Upper lobe of left lung (tissue), 6 donors: Measurements from ENCODE around the gene DRGX. TPM values are rescaled to one million over a fixed set of nuclear protein-coding genes. Genes with fewer than 3 reads are reported as not detected.
A peak's percentile ranks its signal among the peaks of the same experiment; 100 is the strongest.

ENCODE experiments used
- ATAC-seq, 2 donors: fragments of 200-7000 bp; cut with Tn5 transposase; one replicate each; pipeline ENCODE4 v1.9.1; 2022; ENCODE audit warnings: mild to moderate bottlenecking in 2 of 2, moderate library complexity in 2 of 2; ENCODE audit not compliant: low FRiP score in 2 of 2
- DNase-seq, 2 donors: peaks; one replicate each; pipeline ENCODE4 v3.0.0-alpha.2; 2019 to 2020
- H3K27ac ChIP-seq, 4 donors: fragments of 200-600 bp; sonication (generic); one replicate each; pipeline ENCODE4 v1.5.1; 2016 to 2019
- H3K27me3 ChIP-seq, 4 donors: fragments of 200-600 bp; sonication (generic); one replicate each; pipeline ENCODE4 v1.5.1; 2017 to 2019
- H3K36me3 ChIP-seq, 4 donors: fragments of 200-600 bp; sonication (generic); one replicate each; pipeline ENCODE4 v1.5.1; 2016 to 2019
- H3K4me1 ChIP-seq, 4 donors: fragments of 200-600 bp; sonication (generic); one replicate each; pipeline ENCODE4 v1.5.1; 2018 to 2019
- H3K4me3 ChIP-seq, 4 donors: fragments of 200-600 bp; sonication (generic); one replicate each; pipeline ENCODE4 v1.5.1; 2017 to 2019; ENCODE audit warnings: mild to moderate bottlenecking in 2 of 4, moderate library complexity in 1 of 4
- H3K9me3 ChIP-seq, 4 donors: fragments of 200-600 bp; sonication (generic); one replicate each; pipeline ENCODE4 v1.5.1; 2018 to 2019
- EP300 ChIP-seq, 4 donors: sonication (generic); formaldehyde crosslinking; IDR thresholded peaks; one replicate each; pipeline ENCODE4 v1.5.1; 2017; ENCODE audit warnings: antibody characterized with exemption in 4 of 4, control low read depth in 2 of 4
- POLR2A ChIP-seq, 4 donors: fragments of 450-650 bp; IDR thresholded peaks; one replicate each; pipeline ENCODE4 v1.5.1; 2016 to 2017; ENCODE audit warnings: antibody characterized with exemption in 4 of 4, mild to moderate bottlenecking in 2 of 4
- POLR2AphosphoS5 ChIP-seq, 2 donors: sonication (generic); formaldehyde crosslinking; IDR thresholded peaks; one replicate each; pipeline ENCODE4 v1.5.1; 2017; ENCODE audit warnings: antibody characterized with exemption in 2 of 2
- WGBS, 2 donors: methylation state at CpG; one replicate each; pipeline ENCODE4 v1.1.5; 2017 to 2018; 5-methylcytosine and 5-hydroxymethylcytosine counted together
- total RNA-seq, 6 donors: library from RNA; depleted of rRNA in 4 of 6; stranded (reverse); fragments of >200 nt in 4 of 6; gene quantifications; one replicate each; pipeline versions ENCODE4 v1.1.0 to v1.2.1, GENCODE V29; 2016 to 2021
- TF ChIP-seq, protein P1 (sequence below), 6 experiments: fragments of 450-650 bp in 4 of 6; fragments of 200-600 bp in 2 of 6; sonication (generic) in 2 of 6; IDR thresholded peaks; one replicate each; pipeline ENCODE4 v1.5.1; 2016 to 2019; ENCODE audit warnings: antibody characterized with exemption in 6 of 6
- donor health status: DM: no; HTN: no; CAD: no; lungs with moderate emphysema.
- donor health status: DM: no; HTN: yes; CAD: no; lungs with severe emphysema.

Gene DRGX
- total RNA-seq, 6 donors from 2014 or later: 0.09 to 0.17 TPM; not detected in 4

- Histone ChIP-seq H3K36me3 (no peaks in the 10 kb centered on the region), H3K27me3 (no peaks in the 10 kb centered on the region), H3K4me1 (no peaks in the 10 kb centered on the region), H3K4me3 (no peak overlapping the region), H3K27ac (no peak overlapping the region), H3K9me3 (no peaks in the 10 kb centered on the region)
- DNase-seq (no peak), ATAC-seq (no peak)
- 90 to 93% methylated on average over 6 of the region's 6 CpGs for WGBS, 2 donors
- TF ChIP-seq, protein P1, sequence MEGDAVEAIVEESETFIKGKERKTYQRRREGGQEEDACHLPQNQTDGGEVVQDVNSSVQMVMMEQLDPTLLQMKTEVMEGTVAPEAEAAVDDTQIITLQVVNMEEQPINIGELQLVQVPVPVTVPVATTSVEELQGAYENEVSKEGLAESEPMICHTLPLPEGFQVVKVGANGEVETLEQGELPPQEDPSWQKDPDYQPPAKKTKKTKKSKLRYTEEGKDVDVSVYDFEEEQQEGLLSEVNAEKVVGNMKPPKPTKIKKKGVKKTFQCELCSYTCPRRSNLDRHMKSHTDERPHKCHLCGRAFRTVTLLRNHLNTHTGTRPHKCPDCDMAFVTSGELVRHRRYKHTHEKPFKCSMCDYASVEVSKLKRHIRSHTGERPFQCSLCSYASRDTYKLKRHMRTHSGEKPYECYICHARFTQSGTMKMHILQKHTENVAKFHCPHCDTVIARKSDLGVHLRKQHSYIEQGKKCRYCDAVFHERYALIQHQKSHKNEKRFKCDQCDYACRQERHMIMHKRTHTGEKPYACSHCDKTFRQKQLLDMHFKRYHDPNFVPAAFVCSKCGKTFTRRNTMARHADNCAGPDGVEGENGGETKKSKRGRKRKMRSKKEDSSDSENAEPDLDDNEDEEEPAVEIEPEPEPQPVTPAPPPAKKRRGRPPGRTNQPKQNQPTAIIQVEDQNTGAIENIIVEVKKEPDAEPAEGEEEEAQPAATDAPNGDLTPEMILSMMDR (IDR thresholded peaks at IDR 0.05): no peak
- no peak for TF ChIP-seq POLR2A (IDR thresholded peaks at IDR 0.05)
- TF ChIP-seq POLR2AphosphoS5 (IDR thresholded peaks at IDR 0.05): no peak
- no peak for TF ChIP-seq EP300 (IDR thresholded peaks at IDR 0.05)
Measured at GRCh38 chr10:49332768-49333167, 63.1 kb downstream of the DRGX start.

DNA sequence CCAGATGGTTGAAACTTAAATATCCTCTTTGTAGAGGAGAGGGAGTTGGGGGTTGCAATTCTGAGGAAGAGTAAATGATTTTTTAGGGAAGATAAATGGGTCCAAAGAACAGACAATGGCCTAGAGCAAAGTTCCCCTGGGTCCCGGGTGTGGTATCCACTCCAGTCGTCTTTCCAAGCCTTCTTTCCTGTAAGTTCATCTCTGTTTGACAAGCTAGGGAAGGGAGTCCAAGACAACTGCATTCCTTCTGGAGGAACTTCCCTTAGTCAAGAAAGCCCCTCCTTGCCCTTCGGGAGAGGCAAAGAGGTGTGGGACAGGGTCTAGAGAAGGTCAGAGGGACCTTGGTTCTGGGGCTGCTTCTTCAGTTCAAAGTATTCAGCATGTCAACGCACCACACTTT lies 63.6 kb downstream of the DRGX start:
- Histone ChIP-seq H3K4me1 (no peaks in the 10 kb centered on the region), H3K36me3 (no peaks in the 10 kb centered on the region), H3K27me3 (no peaks in the 10 kb centered on the region), H3K9me3 (no peaks in the 10 kb centered on the region), H3K27ac (no peak overlapping the region), H3K4me3 (no peak overlapping the region)
- ATAC-seq (no peak), DNase-seq (no peak)
- TF ChIP-seq POLR2A (IDR thresholded peaks at IDR 0.05) (no peak), EP300 (IDR thresholded peaks at IDR 0.05) (no peak), POLR2AphosphoS5 (IDR thresholded peaks at IDR 0.05) (no peak)
- TF ChIP-seq, protein P1 (IDR thresholded peaks at IDR 0.05): no peak
- 79 to 83% methylated on average over 4 of the region's 4 CpGs for whole genome bisulfite sequencing, 2 donors

DNA sequence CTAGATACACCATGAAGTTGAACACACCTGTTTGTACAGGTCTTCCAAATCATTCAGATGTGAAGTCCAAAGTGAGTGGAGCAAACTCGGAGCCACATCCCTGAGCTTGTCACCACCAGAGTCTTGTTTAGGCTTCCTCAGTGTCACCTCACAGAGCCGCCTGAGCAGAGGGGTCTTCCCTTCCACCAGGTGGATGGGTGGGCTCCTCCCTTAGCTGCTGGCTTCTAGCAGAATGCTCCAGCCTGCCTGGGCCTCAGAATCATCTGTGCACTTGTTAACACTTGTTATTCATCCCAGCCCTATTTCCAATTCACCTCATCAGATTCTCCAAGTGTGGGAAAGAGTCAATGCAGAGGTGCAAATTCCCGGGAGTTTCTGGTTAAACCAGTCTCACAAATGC lies 64.5 kb downstream of the DRGX start:
- ATAC-seq (no peak), DNase-seq (peak in 1 of 2 donors; percentile 17)
- Histone ChIP-seq H3K4me1 (no peaks in the 10 kb centered on the region), H3K4me3 (no peak overlapping the region), H3K27ac (no peak overlapping the region), H3K9me3 (no peaks in the 10 kb centered on the region), H3K36me3 (no peaks in the 10 kb centered on the region), H3K27me3 (no peaks in the 10 kb centered on the region)
- no peak for TF ChIP-seq POLR2AphosphoS5 (IDR thresholded peaks at IDR 0.05)
- no peak for TF ChIP-seq POLR2A (IDR thresholded peaks at IDR 0.05)
- no peak for TF ChIP-seq EP300 (IDR thresholded peaks at IDR 0.05)
- TF ChIP-seq, protein P1 (IDR thresholded peaks at IDR 0.05): no peak
- WGBS, 2 donors: 60 to 89% methylated on average over 3 of the region's 3 CpGs

GRCh38 chr10:49330127-49330665 lies 65.7 kb downstream of the DRGX start:
- 90 to 95% methylated on average over 5 of the region's 5 CpGs for WGBS, 2 donors
- Histone ChIP-seq H3K27ac (no peak overlapping the region), H3K36me3 (no peaks in the 10 kb centered on the region), H3K27me3 (no peaks in the 10 kb centered on the region), H3K4me3 (no peak overlapping the region), H3K4me1 (no peaks in the 10 kb centered on the region), H3K9me3 (no peaks in the 10 kb centered on the region)
- TF ChIP-seq POLR2A (IDR thresholded peaks at IDR 0.05) (no peak), POLR2AphosphoS5 (IDR thresholded peaks at IDR 0.05) (no peak), EP300 (IDR thresholded peaks at IDR 0.05) (no peak)
- TF ChIP-seq, protein P1 (IDR thresholded peaks at IDR 0.05): no peak
- DNase-seq: no peak
- no peak for ATAC-seq

- Histone ChIP-seq H3K36me3 (no peaks in the 10 kb centered on the region), H3K4me1 (no peaks in the 10 kb centered on the region), H3K27me3 (no peaks in the 10 kb centered on the region), H3K4me3 (no peak overlapping the region), H3K9me3 (no peaks in the 10 kb centered on the region), H3K27ac (no peak overlapping the region)
- peak in 1 of 2 donors; percentile 17 for DNase-seq
- WGBS, 2 donors: 74 to 80% methylated on average over 4 of the region's 4 CpGs
- TF ChIP-seq POLR2A (IDR thresholded peaks at IDR 0.05) (no peak), EP300 (IDR thresholded peaks at IDR 0.05) (no peak), POLR2AphosphoS5 (IDR thresholded peaks at IDR 0.05) (no peak)
- TF ChIP-seq, protein P1 (IDR thresholded peaks at IDR 0.05): no peak
- ATAC-seq: no peak
Measured at GRCh38 chr10:49329146-49329505, 66.8 kb downstream of the DRGX start.
